Measurements from ENCODE around the gene KCNIP1.

Gene KCNIP1

DNA sequence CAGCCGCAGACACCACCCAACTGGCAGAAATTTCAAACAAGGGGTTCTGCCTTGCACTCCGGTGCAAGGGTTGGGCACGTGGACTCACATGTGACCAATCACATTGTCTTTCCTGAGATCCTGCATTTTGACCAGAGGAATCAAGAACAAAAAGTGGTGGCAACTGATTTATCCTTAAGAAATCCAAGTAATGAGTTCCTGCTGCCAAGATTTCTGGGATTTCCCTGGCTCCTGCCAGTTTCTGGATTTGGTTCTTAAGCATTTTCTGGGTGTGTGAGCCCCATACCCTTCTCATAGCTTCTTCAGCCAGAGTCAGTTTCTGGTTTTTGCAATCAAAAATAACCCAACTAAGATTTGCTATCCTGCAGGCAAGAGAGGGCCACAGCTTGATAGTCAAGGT is 17.4 kb upstream of the KCNIP1 start:
- TF ChIP-seq EZH2 (IDR thresholded peaks at IDR 0.05; ENCODE audit: borderline replicate concordance, low read length) = no peak
- TF ChIP-seq, protein P1, sequence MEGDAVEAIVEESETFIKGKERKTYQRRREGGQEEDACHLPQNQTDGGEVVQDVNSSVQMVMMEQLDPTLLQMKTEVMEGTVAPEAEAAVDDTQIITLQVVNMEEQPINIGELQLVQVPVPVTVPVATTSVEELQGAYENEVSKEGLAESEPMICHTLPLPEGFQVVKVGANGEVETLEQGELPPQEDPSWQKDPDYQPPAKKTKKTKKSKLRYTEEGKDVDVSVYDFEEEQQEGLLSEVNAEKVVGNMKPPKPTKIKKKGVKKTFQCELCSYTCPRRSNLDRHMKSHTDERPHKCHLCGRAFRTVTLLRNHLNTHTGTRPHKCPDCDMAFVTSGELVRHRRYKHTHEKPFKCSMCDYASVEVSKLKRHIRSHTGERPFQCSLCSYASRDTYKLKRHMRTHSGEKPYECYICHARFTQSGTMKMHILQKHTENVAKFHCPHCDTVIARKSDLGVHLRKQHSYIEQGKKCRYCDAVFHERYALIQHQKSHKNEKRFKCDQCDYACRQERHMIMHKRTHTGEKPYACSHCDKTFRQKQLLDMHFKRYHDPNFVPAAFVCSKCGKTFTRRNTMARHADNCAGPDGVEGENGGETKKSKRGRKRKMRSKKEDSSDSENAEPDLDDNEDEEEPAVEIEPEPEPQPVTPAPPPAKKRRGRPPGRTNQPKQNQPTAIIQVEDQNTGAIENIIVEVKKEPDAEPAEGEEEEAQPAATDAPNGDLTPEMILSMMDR (IDR thresholded peaks at IDR 0.05; ENCODE audit: low read length) = no peak
- H3K9me3 ChIP-seq (ENCODE audit: low read length) = no peaks in the 10 kb centered on the region
- H3K4me1 ChIP-seq (ENCODE audit: insufficient read depth, low read length, severe bottlenecking) = no peaks in the 10 kb centered on the region
- no peak overlapping the region for H3K9ac ChIP-seq (ENCODE audit: low read length)
- H3K4me3 ChIP-seq (ENCODE audit: low read depth, low read length, poor library complexity, severe bottlenecking) = no peak overlapping the region
- H3K4me2 ChIP-seq (ENCODE audit: low read length) = no peak overlapping the region
- no peaks in the 10 kb centered on the region for H3K9me2 ChIP-seq (ENCODE audit: low read depth, low read length)
- no peaks in the 10 kb centered on the region for H4K20me1 ChIP-seq (ENCODE audit: insufficient read depth, low read length)
- no peaks in the 10 kb centered on the region for H3K79me2 ChIP-seq (ENCODE audit: insufficient read depth, low read length)
- no peaks in the 10 kb centered on the region for H3F3A ChIP-seq (ENCODE audit: insufficient read depth, low read length)
- no peaks in the 10 kb centered on the region for H3K27me3 ChIP-seq (ENCODE audit: insufficient read depth, low read length)
- no peak overlapping the region for H3K27ac ChIP-seq (ENCODE audit: low read depth, low read length, poor library complexity, severe bottlenecking)
- no peaks in the 10 kb centered on the region for H3K36me3 ChIP-seq (ENCODE audit: insufficient read depth, low read length)
- H2AFZ ChIP-seq (ENCODE audit: low read length) = no peak overlapping the region

DNA sequence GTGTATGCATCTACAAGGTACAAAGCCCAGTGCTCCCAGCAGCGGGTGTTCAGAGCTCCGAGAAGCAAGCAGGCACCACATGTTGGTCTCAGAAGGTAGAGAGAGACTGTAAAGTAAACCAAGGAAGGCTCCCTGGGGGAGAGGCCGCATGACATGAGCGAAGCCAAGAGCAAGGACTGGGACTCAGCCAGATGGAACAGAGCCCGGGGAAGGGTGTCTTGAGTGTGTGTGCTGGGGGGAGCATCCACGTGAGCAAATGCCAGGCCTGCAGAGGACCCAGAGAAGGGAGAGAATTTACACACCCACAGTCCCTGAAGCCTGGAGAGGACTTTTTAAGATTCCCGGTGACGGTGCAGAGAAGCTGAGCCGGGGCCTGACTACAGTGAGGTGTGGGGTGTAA is 15.2 kb upstream of the KCNIP1 start:
- Histone ChIP-seq H3K4me3 (ENCODE audit: low read depth, low read length, poor library complexity, severe bottlenecking) (no peak overlapping the region), H3K9me2 (ENCODE audit: low read depth, low read length) (no peaks in the 10 kb centered on the region), H3K4me1 (ENCODE audit: insufficient read depth, low read length, severe bottlenecking) (no peaks in the 10 kb centered on the region), H3K9me3 (ENCODE audit: low read length) (no peaks in the 10 kb centered on the region), H3K4me2 (ENCODE audit: low read length) (no peak overlapping the region), H3K36me3 (ENCODE audit: insufficient read depth, low read length) (no peaks in the 10 kb centered on the region), H4K20me1 (ENCODE audit: insufficient read depth, low read length) (no peaks in the 10 kb centered on the region), H2AFZ (ENCODE audit: low read length) (no peak overlapping the region), H3K79me2 (ENCODE audit: insufficient read depth, low read length) (no peaks in the 10 kb centered on the region), H3F3A (ENCODE audit: insufficient read depth, low read length) (no peaks in the 10 kb centered on the region), H3K9ac (ENCODE audit: low read length) (no peak overlapping the region), H3K27me3 (ENCODE audit: insufficient read depth, low read length) (0 out of 2 replicates have a peak, but pooled peaks cover 2% of the 10 kb centered on the region), H3K27ac (ENCODE audit: low read depth, low read length, poor library complexity, severe bottlenecking) (no peak overlapping the region)
- TF ChIP-seq, protein P1 (IDR thresholded peaks at IDR 0.05; ENCODE audit: low read length) = no peak
- TF ChIP-seq EZH2 (IDR thresholded peaks at IDR 0.05; ENCODE audit: borderline replicate concordance, low read length) = no peak

GRCh38 chr5:170489199-170489598 is 14.6 kb upstream of the KCNIP1 start:
- no peaks in the 10 kb centered on the region for H3K79me2 ChIP-seq (ENCODE audit: insufficient read depth, low read length)
- no peaks in the 10 kb centered on the region for H3K9me2 ChIP-seq (ENCODE audit: low read depth, low read length)
- H2AFZ ChIP-seq (ENCODE audit: low read length) = no peak overlapping the region
- H3K9ac ChIP-seq (ENCODE audit: low read length) = no peak overlapping the region
- no peak overlapping the region for H3K4me2 ChIP-seq (ENCODE audit: low read length)
- H4K20me1 ChIP-seq (ENCODE audit: insufficient read depth, low read length) = no peaks in the 10 kb centered on the region
- H3K4me3 ChIP-seq (ENCODE audit: low read depth, low read length, poor library complexity, severe bottlenecking) = no peak overlapping the region
- no peaks in the 10 kb centered on the region for H3K9me3 ChIP-seq (ENCODE audit: low read length)
- H3K4me1 ChIP-seq (ENCODE audit: insufficient read depth, low read length, severe bottlenecking) = no peaks in the 10 kb centered on the region
- no peaks in the 10 kb centered on the region for H3K36me3 ChIP-seq (ENCODE audit: insufficient read depth, low read length)
- H3K27me3 ChIP-seq (ENCODE audit: insufficient read depth, low read length) = 0 out of 2 replicates have a peak, but pooled peaks cover 6% of the 10 kb centered on the region
- no peak overlapping the region for H3K27ac ChIP-seq (ENCODE audit: low read depth, low read length, poor library complexity, severe bottlenecking)
- TF ChIP-seq, protein P1 (IDR thresholded peaks at IDR 0.05; ENCODE audit: low read length) = no peak
- no peak for TF ChIP-seq EZH2 (IDR thresholded peaks at IDR 0.05; ENCODE audit: borderline replicate concordance, low read length)
- no peaks in the 10 kb centered on the region for H3F3A ChIP-seq (ENCODE audit: insufficient read depth, low read length)
